GM20431 (cell line): ENCODE measurements around the gene SELENOH.

ENCODE experiments used
- in situ Hi-C: fragments of 300-500 bp; cut with MseI, MboI; formaldehyde crosslinking; loops from one replicate; pipeline ENCODE4 v1.15.0; 2020; ENCODE audit warnings: low sequenced_read_pairs; ENCODE audit not compliant: unreplicated experiment

Gene SELENOH

DNA sequence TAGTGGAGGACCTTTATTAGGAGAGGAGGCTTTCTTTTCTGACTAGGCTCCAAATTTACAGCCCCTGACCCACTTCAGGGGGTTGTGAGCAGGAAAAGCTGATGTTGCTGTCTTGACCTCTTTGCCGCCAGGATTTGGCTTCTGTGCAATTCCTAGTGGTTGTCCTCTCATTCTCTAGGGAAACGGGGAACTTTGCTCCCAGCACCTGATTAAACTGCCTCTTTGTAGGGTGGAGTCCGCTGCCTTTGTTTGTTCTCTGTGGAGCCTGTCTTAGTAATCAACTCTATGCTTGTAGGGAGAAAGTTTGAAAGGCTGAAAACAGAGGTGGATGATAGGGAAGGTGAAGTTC lies 36.7 kb downstream of the SELENOH start:
- in situ Hi-C loops: no loop called here

GRCh38 chr11:57778318-57779037 lies 37.2 kb downstream of the SELENOH start:
- in situ Hi-C loops: no loop called here

GRCh38 chr11:57779276-57779675 lies 38.0 kb downstream of the SELENOH start:
- in situ Hi-C loops: no loop called here

GRCh38 chr11:57781529-57781943 lies 40.2 kb downstream of the SELENOH start:
- in situ Hi-C loops: no loop called here

GRCh38 chr11:57785072-57785471 lies 43.8 kb downstream of the SELENOH start:
- in situ Hi-C loops: no loop called here

DNA sequence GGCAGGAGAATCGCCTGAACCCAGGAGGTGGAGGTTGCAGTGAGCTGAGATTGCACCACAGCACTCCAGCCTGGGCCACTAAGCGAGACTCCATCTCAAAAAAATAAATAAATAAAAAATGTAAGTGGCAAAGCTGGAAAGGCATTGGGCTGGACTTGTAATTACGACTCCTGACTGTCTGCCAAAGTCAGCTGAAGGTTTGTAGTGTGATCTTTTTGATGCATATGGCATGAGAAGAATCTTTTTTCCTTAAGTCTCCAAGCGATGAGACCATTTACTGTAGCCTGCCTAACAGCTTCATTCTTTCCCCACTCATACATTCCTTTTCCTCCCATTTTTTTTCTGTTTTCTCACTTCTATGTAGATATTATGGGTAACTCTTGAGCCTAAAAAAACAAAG lies 45.1 kb downstream of the SELENOH start:
- in situ Hi-C loops: no loop called here

GRCh38 chr11:57787006-57787604 lies 45.8 kb downstream of the SELENOH start:
- in situ Hi-C loops: no loop called here

- in situ Hi-C loops: no loop called here
Measured at GRCh38 chr11:57787920-57788702, 46.8 kb downstream of the SELENOH start.

DNA sequence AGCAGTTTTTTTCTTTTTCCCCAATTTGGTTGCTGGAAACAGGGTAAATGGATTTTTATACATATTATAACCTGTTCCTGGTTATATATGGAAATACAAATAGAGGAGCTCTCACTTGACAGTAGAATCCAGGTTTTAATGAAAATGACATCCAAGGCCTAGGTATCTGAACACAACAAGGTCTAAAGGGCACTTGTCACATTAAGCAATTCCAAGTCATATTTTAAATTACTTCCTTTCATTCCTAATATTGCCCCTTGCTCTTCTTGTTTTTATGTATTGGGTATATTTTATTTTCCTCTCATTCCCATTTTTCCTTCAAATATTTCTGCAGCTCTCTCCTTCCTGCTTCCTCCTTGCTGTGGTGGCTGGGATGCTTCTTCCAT lies 47.4 kb downstream of the SELENOH start:
- in situ Hi-C loops: no loop called here

DNA sequence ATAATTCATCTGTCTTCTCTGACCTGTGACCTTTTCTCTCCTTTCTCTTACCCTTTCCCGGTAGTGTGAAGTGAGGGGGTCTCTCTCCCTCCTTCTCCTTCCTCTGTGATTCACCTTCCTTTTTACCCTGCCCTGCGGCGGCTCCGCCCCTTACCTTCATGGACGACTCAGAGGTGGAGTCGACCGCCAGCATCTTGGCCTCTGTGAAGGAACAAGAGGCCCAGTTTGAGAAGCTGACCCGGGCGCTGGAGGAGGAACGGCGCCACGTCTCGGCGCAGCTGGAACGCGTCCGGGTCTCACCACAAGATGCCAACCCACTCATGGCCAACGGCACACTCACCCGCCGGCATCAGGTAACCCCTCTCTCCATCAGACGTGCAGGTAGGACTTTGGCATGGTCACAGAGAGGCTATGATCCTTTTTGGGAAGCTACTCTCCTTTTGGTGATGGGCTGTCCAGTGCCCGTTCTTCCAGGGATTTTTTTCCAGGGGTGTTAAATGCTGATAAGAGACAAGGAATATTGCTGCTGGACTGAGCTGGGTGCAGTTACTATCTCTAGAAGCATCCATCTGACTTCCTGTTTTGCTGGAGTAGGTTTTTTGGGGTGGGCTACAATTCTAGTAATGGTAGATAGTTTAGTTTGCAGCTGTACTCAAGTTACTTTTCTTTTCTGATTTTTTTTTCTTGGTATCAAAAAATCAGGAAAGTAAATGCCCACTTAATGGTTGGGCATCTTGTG lies 50.2 kb downstream of the SELENOH start:
- in situ Hi-C loops: no loop called here

DNA sequence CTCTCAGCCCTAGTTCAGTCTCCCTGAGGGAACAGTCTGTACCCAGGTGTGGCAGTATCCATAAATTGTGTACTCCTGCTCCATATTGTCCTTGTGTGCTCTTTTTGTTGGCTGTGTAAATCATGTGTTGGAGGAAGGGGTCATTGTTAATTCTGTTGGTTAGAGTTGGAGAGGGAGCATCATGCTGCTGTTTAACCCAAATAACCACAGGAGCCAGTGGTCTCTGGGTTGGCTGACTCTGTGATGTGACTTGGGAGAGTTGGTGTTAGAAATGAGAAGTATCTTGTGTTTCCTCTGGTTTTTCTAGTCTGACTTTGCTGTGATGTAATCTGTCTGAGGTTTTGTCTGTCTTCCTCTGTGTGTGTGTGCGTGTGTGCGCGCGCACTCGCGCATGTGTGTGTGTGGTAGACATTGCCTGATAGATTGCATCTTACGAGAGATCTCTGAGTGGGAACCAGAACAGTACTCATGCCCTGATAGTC lies 50.8 kb downstream of the SELENOH start:
- in situ Hi-C loops: no loop called here

GRCh38 chr11:57792870-57793269 lies 51.6 kb downstream of the SELENOH start:
- in situ Hi-C loops: no loop called here
